Measurements from ENCODE around the gene KRTAP5-1. TPM values are rescaled to one million over a fixed set of nuclear protein-coding genes. Genes with fewer than 3 reads are reported as not detected.
"Not testable (repeated sequence)": the region's sequence is repeated elsewhere in the genome, so short reads cannot be mapped to it uniquely, and the experiment has no call there.

The KRTAP5-1 gene
- total RNA-seq, 1 experiment from 2014 or later: not detected

- not testable (repeated sequence) for DNase-seq (ENCODE audit: low read depth)
These were observed 16.6 kb upstream of the KRTAP5-1 start for GRCh38 chr11:1601663-1602062.

GRCh38 chr11:1600626-1601025 lies 15.5 kb upstream of the KRTAP5-1 start:
- DNase-seq (ENCODE audit: low read depth): no peak

GRCh38 chr11:1598816-1599215 lies 13.7 kb upstream of the KRTAP5-1 start:
- DNase-seq (ENCODE audit: low read depth): peak; percentile 19

- not testable (repeated sequence) for DNase-seq (ENCODE audit: low read depth)
These were observed 13.3 kb upstream of the KRTAP5-1 start for GRCh38 chr11:1598406-1598805.

GRCh38 chr11:1597994-1598380 lies 12.9 kb upstream of the KRTAP5-1 start, which contains the start of gene KRTAP5-2:
Gene KRTAP5-2, minus strand, starts transcription at chr11:1598294. Its CDS starts 44 bp downstream, at chr11:1598250.
- no peak for DNase-seq (ENCODE audit: low read depth)

GRCh38 chr11:1597331-1597993 lies 12.4 kb upstream of the KRTAP5-1 start:
- DNase-seq (ENCODE audit: low read depth): no peak

- DNase-seq (ENCODE audit: low read depth): not testable (repeated sequence)
These were observed 11.6 kb upstream of the KRTAP5-1 start for GRCh38 chr11:1596576-1597121.

GRCh38 chr11:1595994-1596575 lies 11.0 kb upstream of the KRTAP5-1 start:
- DNase-seq (ENCODE audit: low read depth): not testable (repeated sequence)

GRCh38 chr11:1592628-1593027 lies 7.5 kb upstream of the KRTAP5-1 start:
- no peak for DNase-seq (ENCODE audit: low read depth)

GRCh38 chr11:1589996-1590395 lies 4.9 kb upstream of the KRTAP5-1 start:
- no peak for DNase-seq (ENCODE audit: low read depth)

- not testable (repeated sequence) for DNase-seq (ENCODE audit: low read depth)
These were observed 4.3 kb upstream of the KRTAP5-1 start for GRCh38 chr11:1589191-1589963.

GRCh38 chr11:1586699-1587098 lies 1.6 kb upstream of the KRTAP5-1 start:
- no peak for DNase-seq (ENCODE audit: low read depth)

- not testable (repeated sequence) for DNase-seq (ENCODE audit: low read depth)
These were observed 2.2 kb downstream of the KRTAP5-1 start for GRCh38 chr11:1582909-1583308.

- DNase-seq (ENCODE audit: low read depth): no peak
These were observed 3.1 kb downstream of the KRTAP5-1 start for GRCh38 chr11:1581976-1582375.

GRCh38 chr11:1576825-1577224 lies 8.3 kb downstream of the KRTAP5-1 start:
- no peak for DNase-seq (ENCODE audit: low read depth)

- DNase-seq (ENCODE audit: low read depth): not testable (repeated sequence)
These were observed 9.3 kb downstream of the KRTAP5-1 start for GRCh38 chr11:1575756-1576155.

- DNase-seq (ENCODE audit: low read depth): no peak
These were observed 10.2 kb downstream of the KRTAP5-1 start for GRCh38 chr11:1574933-1575242.

- no peak for DNase-seq (ENCODE audit: low read depth)
These were observed 10.7 kb downstream of the KRTAP5-1 start for GRCh38 chr11:1574238-1574932.

- no peak for DNase-seq (ENCODE audit: low read depth)
These were observed 11.2 kb downstream of the KRTAP5-1 start for GRCh38 chr11:1573903-1574237.

GRCh38 chr11:1573077-1573902 lies 11.8 kb downstream of the KRTAP5-1 start:
- DNase-seq (ENCODE audit: low read depth): no peak

Data from RPMI7951 (cell line).